Keratinocyte (primary cell): Measurements from ENCODE around the gene RTL9. TPM values are rescaled to one million over a fixed set of nuclear protein-coding genes. Genes with fewer than 3 reads are reported as not detected.

Source experiments
- DNase-seq: peaks from one replicate; pipeline ENCODE4 v3.0.0-alpha.2; 2011; ENCODE audit warnings: low read depth, missing footprints, low spot score
- FAIRE-seq: peaks from 2 replicates; lab custom pipeline; 2011; peaks lifted over from hg19 to GRCh38; lab: Jason Lieb, UNC
- H2AFZ ChIP-seq: 2 replicates; pipeline ENCODE4 v1.6.0; 2012; ENCODE audit warnings: low read length, control low read depth, inconsistent platforms; ENCODE audit not compliant: control insufficient read depth
- H3K27ac ChIP-seq: 2 replicates; pipeline ENCODE4 v1.5.1; 2011; ENCODE audit warnings: low read length; ENCODE audit not compliant: control insufficient read depth, insufficient read depth
- H3K27me3 ChIP-seq: 3 replicates; pipeline ENCODE4 v1.6.0; 2011; ENCODE audit warnings: low read length; ENCODE audit not compliant: control insufficient read depth, insufficient read depth; ENCODE audit errors: extremely low read depth
- H3K36me3 ChIP-seq, 2 experiments: 2 replicates in 1 of 2; 3 replicates in 1 of 2; pipeline ENCODE4 v1.5.1; 2011; ENCODE audit warnings: low read length in 2 of 2, mild to moderate bottlenecking in 1 of 2; ENCODE audit not compliant: control insufficient read depth in 2 of 2, insufficient read depth in 2 of 2; ENCODE audit errors: extremely low read depth in 1 of 2
- H3K4me1 ChIP-seq: 3 replicates; pipeline ENCODE4 v1.5.1; 2011; ENCODE audit warnings: low read length; ENCODE audit not compliant: control insufficient read depth, insufficient read depth; ENCODE audit errors: extremely low read depth
- H3K4me2 ChIP-seq: 3 replicates; pipeline ENCODE4 v1.6.0; 2011; ENCODE audit warnings: low read depth, low read length; ENCODE audit not compliant: control insufficient read depth, insufficient read depth; ENCODE audit errors: extremely low read depth
- H3K4me3 ChIP-seq, 3 experiments: fragments of 200-600 bp in 1 of 3; sonication (generic) in 1 of 3; 2 replicates in 2 of 3; 3 replicates in 1 of 3; pipeline ENCODE4 v1.5.1; 2011 to 2016; ENCODE audit warnings: low read length in 3 of 3, mild to moderate bottlenecking in 3 of 3, control low read depth in 2 of 3, inconsistent platforms in 1 of 3, low read depth in 1 of 3, mixed read lengths in 1 of 3, mixed run types in 1 of 3, moderate library complexity in 1 of 3; ENCODE audit not compliant: control insufficient read depth in 2 of 3, insufficient read depth in 2 of 3; ENCODE audit errors: extremely low read depth in 1 of 3
- H3K79me2 ChIP-seq: 2 replicates; pipeline ENCODE4 v1.6.0; 2012; ENCODE audit warnings: low read length; ENCODE audit not compliant: control insufficient read depth, insufficient read depth
- H3K9ac ChIP-seq: 3 replicates; pipeline ENCODE4 v1.6.0; 2011; ENCODE audit warnings: low read length; ENCODE audit not compliant: control insufficient read depth, insufficient read depth; ENCODE audit errors: extremely low read depth
- H3K9me1 ChIP-seq: 3 replicates; pipeline ENCODE4 v1.6.0; 2011; ENCODE audit warnings: low read length; ENCODE audit not compliant: control insufficient read depth, insufficient read depth; ENCODE audit errors: extremely low read depth
- H3K9me3 ChIP-seq: 2 replicates; pipeline ENCODE4 v1.5.1; 2012; ENCODE audit warnings: low read depth, low read length; ENCODE audit not compliant: control insufficient read depth
- H4K20me1 ChIP-seq: 3 replicates; pipeline ENCODE4 v1.6.0; 2011; ENCODE audit warnings: low read length; ENCODE audit not compliant: control insufficient read depth, insufficient read depth; ENCODE audit errors: extremely low read depth
- EZH2 ChIP-seq: IDR thresholded peaks from one replicate; pipeline ENCODE4 v1.6.1; 2012; ENCODE audit warnings: inconsistent platforms, mild to moderate bottlenecking, low read length, moderate library complexity
- dilution Hi-C: fragments of 300-500 bp; cut with MboI; formaldehyde crosslinking; loops from one replicate; pipeline ENCODE4 v1.7.0; 2020; ENCODE audit warnings: low sequenced_read_pairs; ENCODE audit not compliant: extremely low pct_ligation_motif_present
- polyA plus RNA-seq, 5 experiments: library from polyadenylated mRNA; depleted of rRNA in 3 of 5; stranded (reverse) in 3 of 5; stranded (forward) in 1 of 5; unstranded in 1 of 5; fragments of >200 nt; gene quantifications; 1 replicate in 1 of 5; 2 replicates in 3 of 5; 3 replicates in 1 of 5; pipeline versions ENCODE4 v1.2.1 to v1.2.3, GENCODE V29; 2011 to 2012; ENCODE audit warnings: missing spikeins in 2 of 5, low read depth in 1 of 5, low replicate concordance in 1 of 5
- TF ChIP-seq, protein P1 (sequence below), 3 experiments: IDR thresholded peaks in 1 of 3; conservative IDR thresholded peaks in 1 of 3; optimal IDR thresholded peaks in 1 of 3; 2 replicates in 2 of 3; 3 replicates in 1 of 3; pipeline versions ENCODE3 to v1.5.1; 2011; ENCODE audit warnings: low read length in 3 of 3, mild to moderate bottlenecking in 3 of 3, moderate library complexity in 2 of 3, control low read depth in 1 of 3, inconsistent platforms in 1 of 3; ENCODE audit not compliant: insufficient read depth in 2 of 3; ENCODE audit errors: extremely low read depth in 1 of 3

The RTL9 gene
- polyA plus RNA-seq, 1 donor (not counting 4 experiments of a cell fraction or from before 2014, with no cell fraction given), result 0.13 TPM

DNA sequence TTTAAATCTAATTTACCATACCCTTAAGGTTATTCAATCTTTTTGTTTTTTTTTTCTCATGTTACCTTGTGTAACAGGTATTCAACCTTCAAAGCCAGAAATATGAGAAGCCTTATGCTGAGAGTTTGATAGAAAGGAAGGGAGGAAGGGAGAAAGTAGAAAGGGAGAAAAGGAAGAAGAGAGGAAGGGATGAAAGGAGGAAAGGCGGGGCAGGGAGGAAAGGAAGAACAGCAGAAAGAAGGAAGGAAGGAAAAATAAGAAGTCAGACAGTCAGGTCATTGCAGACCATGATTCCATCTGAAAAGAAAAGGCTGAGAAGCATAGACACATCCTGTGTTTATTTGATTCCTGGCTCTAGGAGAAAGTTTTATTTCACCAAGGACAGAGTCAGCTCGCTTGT, 30.9 kb downstream of the RTL9 start:
- dilution Hi-C loops, result no loop called here
- TF ChIP-seq EZH2, result no peak
- TF ChIP-seq, protein P1, sequence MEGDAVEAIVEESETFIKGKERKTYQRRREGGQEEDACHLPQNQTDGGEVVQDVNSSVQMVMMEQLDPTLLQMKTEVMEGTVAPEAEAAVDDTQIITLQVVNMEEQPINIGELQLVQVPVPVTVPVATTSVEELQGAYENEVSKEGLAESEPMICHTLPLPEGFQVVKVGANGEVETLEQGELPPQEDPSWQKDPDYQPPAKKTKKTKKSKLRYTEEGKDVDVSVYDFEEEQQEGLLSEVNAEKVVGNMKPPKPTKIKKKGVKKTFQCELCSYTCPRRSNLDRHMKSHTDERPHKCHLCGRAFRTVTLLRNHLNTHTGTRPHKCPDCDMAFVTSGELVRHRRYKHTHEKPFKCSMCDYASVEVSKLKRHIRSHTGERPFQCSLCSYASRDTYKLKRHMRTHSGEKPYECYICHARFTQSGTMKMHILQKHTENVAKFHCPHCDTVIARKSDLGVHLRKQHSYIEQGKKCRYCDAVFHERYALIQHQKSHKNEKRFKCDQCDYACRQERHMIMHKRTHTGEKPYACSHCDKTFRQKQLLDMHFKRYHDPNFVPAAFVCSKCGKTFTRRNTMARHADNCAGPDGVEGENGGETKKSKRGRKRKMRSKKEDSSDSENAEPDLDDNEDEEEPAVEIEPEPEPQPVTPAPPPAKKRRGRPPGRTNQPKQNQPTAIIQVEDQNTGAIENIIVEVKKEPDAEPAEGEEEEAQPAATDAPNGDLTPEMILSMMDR (optimal IDR thresholded peaks at IDR 0.05 in 1 of 3, IDR thresholded peaks at IDR 0.05 in 1 of 3, conservative IDR thresholded peaks at IDR 0.05 in 1 of 3; ENCODE audit: extremely low read depth in 1 of 3, insufficient read depth in 2 of 3, low read length in 3 of 3), result no peak
- Histone ChIP-seq H3K9me3 (no peaks in the 10 kb centered on the region), H3K27me3 (no peaks in the 10 kb centered on the region), H4K20me1 (no peaks in the 10 kb centered on the region), H3K27ac (no peak overlapping the region), H3K9me1 (no peaks in the 10 kb centered on the region), H3K4me1 (no peaks in the 10 kb centered on the region), H3K4me2 (no peak overlapping the region), H3K79me2 (no peaks in the 10 kb centered on the region), H3K9ac (no peak overlapping the region), H2AFZ (no peak overlapping the region), H3K36me3 (no peaks in the 10 kb centered on the region), H3K4me3 (no peak overlapping the region)
- FAIRE-seq (no peak), DNase-seq (no peak)

DNA sequence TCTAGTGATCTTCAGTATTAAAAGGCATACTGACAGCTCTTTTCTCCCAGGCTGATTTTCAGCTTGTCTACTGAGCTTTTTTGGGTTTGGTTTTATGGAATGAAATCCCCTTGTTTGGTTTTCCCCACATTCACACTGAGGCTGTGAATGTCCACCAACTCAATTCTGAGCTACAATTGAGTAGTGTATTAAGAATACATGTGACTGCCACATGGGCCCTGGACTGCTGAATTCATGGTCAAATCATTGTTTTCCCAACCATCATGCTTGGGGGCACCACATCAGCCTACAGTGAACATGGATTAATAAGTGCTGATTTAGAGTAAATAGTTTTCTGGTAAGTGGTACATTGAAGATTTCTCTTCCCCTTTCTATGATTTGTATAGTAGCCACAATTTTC, 32.4 kb downstream of the RTL9 start:
- Histone ChIP-seq H3K36me3 (no peaks in the 10 kb centered on the region), H3K79me2 (no peaks in the 10 kb centered on the region), H2AFZ (no peak overlapping the region), H3K9ac (no peak overlapping the region), H3K4me1 (peaks cover 11% of the 10 kb centered on the region), H3K27me3 (no peaks in the 10 kb centered on the region), H3K4me2 (no peak overlapping the region), H4K20me1 (no peaks in the 10 kb centered on the region), H3K9me1 (no peaks in the 10 kb centered on the region), H3K9me3 (no peaks in the 10 kb centered on the region), H3K4me3 (no peak overlapping the region), H3K27ac (no peak overlapping the region)
- DNase-seq (no peak), FAIRE-seq (no peak)
- dilution Hi-C loops, result no loop called here
- TF ChIP-seq, protein P1 (optimal IDR thresholded peaks at IDR 0.05 in 1 of 3, IDR thresholded peaks at IDR 0.05 in 1 of 3, conservative IDR thresholded peaks at IDR 0.05 in 1 of 3; ENCODE audit: extremely low read depth in 1 of 3, insufficient read depth in 2 of 3, low read length in 3 of 3), result no peak
- TF ChIP-seq EZH2, result no peak
